Measurements from ENCODE around the gene TLE1.

- TF ChIP-seq CTCF (IDR thresholded peaks at IDR 0.05) (no peak), POLR2A (IDR thresholded peaks at IDR 0.05) (no peak)
These were observed 97.6 kb downstream of the TLE1 start for GRCh38 chr9:81591791-81592190.

Data from Peyer's patch (tissue), 4 donors.